ENCODE measurements around the gene CCDC88C.

Gene CCDC88C

DNA sequence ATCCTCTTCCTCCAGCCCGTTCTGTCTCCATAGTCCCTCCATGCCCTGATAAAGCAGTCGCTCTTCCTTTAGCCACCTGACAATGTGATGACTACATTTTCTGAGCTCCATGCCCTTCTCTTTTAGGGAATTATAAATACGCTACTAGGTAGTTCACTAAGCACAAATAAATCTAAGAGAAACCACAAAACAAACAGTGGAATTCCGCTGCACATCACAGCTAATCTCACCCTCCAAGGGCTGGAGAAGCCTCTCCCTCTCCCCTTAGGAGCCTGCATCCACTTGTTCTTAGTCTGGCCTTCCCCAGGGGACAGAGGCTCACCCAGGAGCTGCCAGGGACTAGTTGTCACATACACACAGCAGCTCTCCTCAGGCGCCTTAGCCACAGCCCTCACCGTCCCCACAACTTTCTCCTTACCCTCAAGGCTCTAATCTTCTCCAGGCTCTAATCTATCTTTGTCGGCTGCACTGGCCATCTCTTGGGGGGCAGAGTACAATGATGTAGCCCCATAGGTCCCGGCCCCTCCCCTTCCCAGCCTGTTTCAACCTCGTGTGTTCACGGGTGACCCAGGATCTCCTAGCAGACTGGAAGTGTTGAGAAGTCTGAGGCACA is 117.2 kb downstream of the CCDC88C start:
- no peak overlapping the region for H2AK5ac ChIP-seq (ENCODE audit: low read length)
- H3K9me3 ChIP-seq (ENCODE audit: insufficient read depth, low read depth, low read length): no peaks in the 10 kb centered on the region
- no peak overlapping the region for H3K27ac ChIP-seq (ENCODE audit: low read depth, low read length)
- no peak overlapping the region for H4K8ac ChIP-seq (ENCODE audit: low read depth, low read length)
- H3K4me1 ChIP-seq (ENCODE audit: control insufficient read depth in 1 of 2, insufficient read depth in 2 of 2, low read length in 2 of 2): peaks cover 8 to 10% of the 10 kb centered on the region in 2 experiments
- no peak overlapping the region for H3K4me3 ChIP-seq (ENCODE audit: low read depth, low read length)
- H2BK120ac ChIP-seq (ENCODE audit: insufficient read depth, low read length, poor library complexity): no peak overlapping the region
- no peak overlapping the region for H4K12ac ChIP-seq (ENCODE audit: low read depth, low read length)
- no peak overlapping the region for H3K14ac ChIP-seq (ENCODE audit: low read length)
- H3K27me3 ChIP-seq (ENCODE audit: insufficient read depth, low read length): no peaks in the 10 kb centered on the region
- H3K9ac ChIP-seq (ENCODE audit: low read length): no peak overlapping the region
- no peaks in the 10 kb centered on the region for H3K36me3 ChIP-seq (ENCODE audit: control insufficient read depth in 1 of 2, insufficient read depth in 2 of 2, low read length in 2 of 2)
- H2BK12ac ChIP-seq (ENCODE audit: low read length): no peak overlapping the region
- H3K4ac ChIP-seq (ENCODE audit: low read depth, low read length): no peak overlapping the region
- no CpG with 5 or more reads among the region's 10 CpGs for WGBS (ENCODE audit: extremely low coverage, insufficient coverage, insufficient read length)
- no peaks in the 10 kb centered on the region for H3K79me1 ChIP-seq (ENCODE audit: low read length)
- no peak overlapping the region for H2AFZ ChIP-seq (ENCODE audit: insufficient read depth, low read length, poor library complexity)
- no peak overlapping the region for H4K91ac ChIP-seq (ENCODE audit: low read depth, low read length)
- H2BK5ac ChIP-seq (ENCODE audit: low read depth, low read length, poor library complexity): no peak overlapping the region
- no peak overlapping the region for H3K4me2 ChIP-seq (ENCODE audit: low read length)
- no peak for DNase-seq
- H3K79me2 ChIP-seq (ENCODE audit: control insufficient read depth, insufficient read depth, low read length, poor library complexity): no peaks in the 10 kb centered on the region
- H3K18ac ChIP-seq (ENCODE audit: low read length): no peak overlapping the region
- no peak overlapping the region for H3K23ac ChIP-seq (ENCODE audit: low read length)

- WGBS (ENCODE audit: extremely low coverage, insufficient coverage, insufficient read length): no CpG with 5 or more reads among the region's 31 CpGs
Observed at GRCh38 chr14:91299121-91300115, 118.2 kb downstream of the CCDC88C start.

GRCh38 chr14:91298576-91298975 is 119.0 kb downstream of the CCDC88C start:
- DNase-seq: no peak
- Histone ChIP-seq H3K4me3 (ENCODE audit: low read depth, low read length) (no peak overlapping the region), H2BK5ac (ENCODE audit: low read depth, low read length, poor library complexity) (no peak overlapping the region), H2AK5ac (ENCODE audit: low read length) (no peak overlapping the region), H3K18ac (ENCODE audit: low read length) (no peak overlapping the region), H3K27me3 (ENCODE audit: insufficient read depth, low read length) (no peaks in the 10 kb centered on the region), H3K4me1 (ENCODE audit: control insufficient read depth in 1 of 2, insufficient read depth in 2 of 2, low read length in 2 of 2) (peaks cover 8 to 10% of the 10 kb centered on the region in 2 experiments), H4K91ac (ENCODE audit: low read depth, low read length) (no peak overlapping the region), H3K27ac (ENCODE audit: low read depth, low read length) (no peak overlapping the region), H3K79me1 (ENCODE audit: low read length) (no peaks in the 10 kb centered on the region), H3K36me3 (ENCODE audit: control insufficient read depth in 1 of 2, insufficient read depth in 2 of 2, low read length in 2 of 2) (no peaks in the 10 kb centered on the region), H3K9ac (ENCODE audit: low read length) (no peak overlapping the region), H4K8ac (ENCODE audit: low read depth, low read length) (no peak overlapping the region), H3K4me2 (ENCODE audit: low read length) (no peak overlapping the region), H2BK12ac (ENCODE audit: low read length) (no peak overlapping the region), H3K4ac (ENCODE audit: low read depth, low read length) (no peak overlapping the region), H4K12ac (ENCODE audit: low read depth, low read length) (no peak overlapping the region), H3K14ac (ENCODE audit: low read length) (no peak overlapping the region), H3K79me2 (ENCODE audit: control insufficient read depth, insufficient read depth, low read length, poor library complexity) (no peaks in the 10 kb centered on the region), H3K9me3 (ENCODE audit: insufficient read depth, low read depth, low read length) (no peaks in the 10 kb centered on the region), H3K23ac (ENCODE audit: low read length) (no peak overlapping the region), H2AFZ (ENCODE audit: insufficient read depth, low read length, poor library complexity) (no peak overlapping the region), H2BK120ac (ENCODE audit: insufficient read depth, low read length, poor library complexity) (no peak overlapping the region)
- no CpG with 5 or more reads among the region's 11 CpGs for WGBS (ENCODE audit: extremely low coverage, insufficient coverage, insufficient read length)

More at GRCh38 chr14:91299121-91300115, 118.2 kb downstream of the CCDC88C start:
- no peak overlapping the region for H3K4me2 ChIP-seq (ENCODE audit: low read length)
- no peak overlapping the region for H2BK12ac ChIP-seq (ENCODE audit: low read length)
- no peak overlapping the region for H4K8ac ChIP-seq (ENCODE audit: low read depth, low read length)
- H2BK120ac ChIP-seq (ENCODE audit: insufficient read depth, low read length, poor library complexity): no peak overlapping the region
- H3K9me3 ChIP-seq (ENCODE audit: insufficient read depth, low read depth, low read length): no peaks in the 10 kb centered on the region
- no peak overlapping the region for H3K4me3 ChIP-seq (ENCODE audit: low read depth, low read length)
- peaks cover 8 to 10% of the 10 kb centered on the region in 2 experiments for H3K4me1 ChIP-seq (ENCODE audit: control insufficient read depth in 1 of 2, insufficient read depth in 2 of 2, low read length in 2 of 2)
- no peak overlapping the region for H3K23ac ChIP-seq (ENCODE audit: low read length)
- H3K27me3 ChIP-seq (ENCODE audit: insufficient read depth, low read length): no peaks in the 10 kb centered on the region
- H4K91ac ChIP-seq (ENCODE audit: low read depth, low read length): no peak overlapping the region
- no peak for DNase-seq
- no peak overlapping the region for H2BK5ac ChIP-seq (ENCODE audit: low read depth, low read length, poor library complexity)
- H4K12ac ChIP-seq (ENCODE audit: low read depth, low read length): no peak overlapping the region
- H3K79me2 ChIP-seq (ENCODE audit: control insufficient read depth, insufficient read depth, low read length, poor library complexity): no peaks in the 10 kb centered on the region
- H3K27ac ChIP-seq (ENCODE audit: low read depth, low read length): no peak overlapping the region
- H3K36me3 ChIP-seq (ENCODE audit: control insufficient read depth in 1 of 2, insufficient read depth in 2 of 2, low read length in 2 of 2): no peaks in the 10 kb centered on the region
- no peak overlapping the region for H3K4ac ChIP-seq (ENCODE audit: low read depth, low read length)
- no peak overlapping the region for H2AK5ac ChIP-seq (ENCODE audit: low read length)
- H3K79me1 ChIP-seq (ENCODE audit: low read length): no peaks in the 10 kb centered on the region
- no peak overlapping the region for H3K18ac ChIP-seq (ENCODE audit: low read length)
- H2AFZ ChIP-seq (ENCODE audit: insufficient read depth, low read length, poor library complexity): no peak overlapping the region
- H3K14ac ChIP-seq (ENCODE audit: low read length): no peak overlapping the region
- H3K9ac ChIP-seq (ENCODE audit: low read length): no peak overlapping the region

DNA sequence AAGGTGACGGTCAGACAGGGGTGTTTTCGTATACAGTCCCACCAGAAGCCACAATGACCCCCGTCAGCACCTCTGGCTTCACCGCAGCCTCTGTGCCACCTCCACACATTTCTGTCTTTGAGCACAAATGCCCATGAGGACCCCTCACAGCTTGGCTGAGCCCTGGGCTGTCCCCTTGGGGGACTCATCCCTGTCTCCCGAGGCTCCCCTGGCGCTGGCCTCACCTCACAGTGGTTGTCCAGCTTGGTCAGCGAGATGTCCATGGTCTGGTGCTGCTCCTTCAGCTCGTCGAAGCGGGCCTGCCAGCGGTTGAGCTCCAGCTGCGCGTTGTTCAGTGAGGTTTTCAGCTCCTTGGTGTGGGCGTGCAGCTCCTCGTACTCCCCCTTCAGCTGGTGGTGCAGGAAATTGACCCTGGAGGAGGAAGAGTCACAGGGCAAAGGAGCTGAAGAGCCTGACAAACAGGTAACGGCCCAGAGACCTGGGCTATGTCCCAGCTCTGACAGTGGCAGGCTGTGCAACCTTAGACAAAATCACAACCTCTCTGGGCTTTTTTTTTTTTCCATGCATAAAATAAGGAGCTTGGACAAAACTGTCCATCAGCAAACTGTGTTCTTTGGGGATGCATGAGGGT is 120.4 kb downstream of the CCDC88C start:
- no CpG with 5 or more reads among the region's 16 CpGs for WGBS (ENCODE audit: extremely low coverage, insufficient coverage, insufficient read length)
- Histone ChIP-seq H3K4ac (ENCODE audit: low read depth, low read length) (no peak overlapping the region), H2BK12ac (ENCODE audit: low read length) (no peak overlapping the region), H3K79me2 (ENCODE audit: control insufficient read depth, insufficient read depth, low read length, poor library complexity) (no peaks in the 10 kb centered on the region), H2BK5ac (ENCODE audit: low read depth, low read length, poor library complexity) (no peak overlapping the region), H3K36me3 (ENCODE audit: control insufficient read depth in 1 of 2, insufficient read depth in 2 of 2, low read length in 2 of 2) (no peaks in the 10 kb centered on the region), H4K8ac (ENCODE audit: low read depth, low read length) (no peak overlapping the region), H3K4me2 (ENCODE audit: low read length) (no peak overlapping the region), H3K27ac (ENCODE audit: low read depth, low read length) (no peak overlapping the region), H3K23ac (ENCODE audit: low read length) (no peak overlapping the region), H3K27me3 (ENCODE audit: insufficient read depth, low read length) (no peaks in the 10 kb centered on the region), H3K9me3 (ENCODE audit: insufficient read depth, low read depth, low read length) (no peaks in the 10 kb centered on the region), H4K12ac (ENCODE audit: low read depth, low read length) (no peak overlapping the region), H4K91ac (ENCODE audit: low read depth, low read length) (no peak overlapping the region), H2AK5ac (ENCODE audit: low read length) (no peak overlapping the region), H3K9ac (ENCODE audit: low read length) (no peak overlapping the region), H3K79me1 (ENCODE audit: low read length) (no peaks in the 10 kb centered on the region), H3K4me1 (ENCODE audit: control insufficient read depth in 1 of 2, insufficient read depth in 2 of 2, low read length in 2 of 2) (peaks cover 8 to 10% of the 10 kb centered on the region in 2 experiments), H2BK120ac (ENCODE audit: insufficient read depth, low read length, poor library complexity) (no peak overlapping the region), H3K14ac (ENCODE audit: low read length) (no peak overlapping the region), H3K4me3 (ENCODE audit: low read depth, low read length) (no peak overlapping the region), H3K18ac (ENCODE audit: low read length) (no peak overlapping the region), H2AFZ (ENCODE audit: insufficient read depth, low read length, poor library complexity) (no peak overlapping the region)
- no peak for DNase-seq

Measured in trophoblast cell (in vitro differentiated cells and primary cell).